Prostate gland (tissue), 2 donors: Measurements from ENCODE around the gene ZAR1L. TPM values are rescaled to one million over a fixed set of nuclear protein-coding genes. Genes with fewer than 3 reads are reported as not detected.

Experiments
- DNase-seq: peaks from one replicate; pipeline ENCODE4 v3.0.0-alpha.2; 2019; ENCODE audit warnings: low spot score
- H3K27ac ChIP-seq, 2 donors: fragments of 200-600 bp; sonication (generic); 2 replicates each; pipeline ENCODE4 v1.5.1; 2017 to 2019
- H3K27me3 ChIP-seq: fragments of 200-600 bp; sonication (generic); replicated peaks from 2 replicates; pipeline ENCODE4 v1.5.1; 2019; ENCODE audit not compliant: insufficient read depth
- H3K36me3 ChIP-seq, 2 donors: fragments of 200-600 bp; sonication (generic); 1 replicate in 1 of 2; 2 replicates in 1 of 2; pipeline versions ENCODE4 v1.5.1 to v1.8.1; 2017 to 2019
- H3K4me1 ChIP-seq: fragments of 200-600 bp; sonication (generic); replicated peaks from 2 replicates; pipeline ENCODE4 v1.5.1; 2019
- H3K4me3 ChIP-seq, 2 donors: fragments of 200-600 bp; sonication (generic); 2 replicates each; pipeline ENCODE4 v1.5.1; 2017 to 2019
- H3K9me3 ChIP-seq: fragments of 200-600 bp; sonication (generic); 2 replicates; pipeline ENCODE4 v1.5.1; 2017
- CTCF ChIP-seq, 4 experiments: fragments of 200-600 bp in 2 of 4; fragments of 450-650 bp in 2 of 4; sonication (generic) in 2 of 4; IDR thresholded peaks; 1 replicate in 3 of 4; 2 replicates in 1 of 4; pipeline ENCODE4 v1.5.1; 2016 to 2019; ENCODE audit warnings: antibody characterized with exemption in 4 of 4, mild to moderate bottlenecking in 2 of 4, moderate library complexity in 2 of 4
- POLR2A ChIP-seq: fragments of 450-650 bp; IDR thresholded peaks from one replicate; pipeline ENCODE4 v1.6.1; 2016; ENCODE audit warnings: antibody characterized with exemption, mild to moderate bottlenecking
- POLR2AphosphoS5 ChIP-seq: sonication (generic); formaldehyde crosslinking; IDR thresholded peaks from one replicate; pipeline ENCODE4 v1.6.1; 2017; ENCODE audit warnings: antibody characterized with exemption
- WGBS: methylation state at CpG from one replicate; pipeline ENCODE4 v1.1.5; 2018; 5-methylcytosine and 5-hydroxymethylcytosine counted together
- intact Hi-C: fragments of 100-400 bp; cut with DNase I; formaldehyde crosslinking; loops from one replicate; pipeline ENCODE4 v1.14.2; 2022
- total RNA-seq, 2 donors: library from RNA; depleted of rRNA; stranded (reverse); fragments of >200 nt; gene quantifications; one replicate each; pipeline ENCODE4 v1.1.0, GENCODE V29; 2016

The ZAR1L gene
- total RNA-seq, 2 donors from 2014 or later = not detected

DNA sequence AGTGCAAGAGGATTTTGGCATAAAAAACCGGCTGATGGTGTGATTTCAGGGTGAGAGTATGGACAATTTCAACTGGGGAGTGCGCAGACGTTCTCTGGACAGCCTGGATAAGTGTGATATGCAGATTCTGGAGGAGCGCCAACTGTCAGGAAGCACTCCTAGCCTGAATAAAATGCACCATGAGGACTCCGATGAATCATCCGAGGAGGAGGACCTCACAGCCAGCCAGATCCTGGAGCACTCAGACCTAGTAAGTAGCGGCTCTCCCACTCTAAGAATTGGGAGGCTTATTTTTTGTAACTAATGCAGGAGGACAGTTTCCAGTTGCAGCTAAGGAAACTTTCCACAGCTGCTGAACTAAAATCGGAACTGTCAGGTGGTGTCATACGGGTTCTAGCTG is 53.6 kb downstream of the ZAR1L start:
- Histone ChIP-seq H3K36me3 (peaks cover 0 to 4% of the 10 kb centered on the region in 2 donors), H3K4me3 (no peak overlapping the region), H3K27me3 (no peaks in the 10 kb centered on the region), H3K4me1 (no peaks in the 10 kb centered on the region), H3K9me3 (no peaks in the 10 kb centered on the region), H3K27ac (no peak overlapping the region)
- WGBS = 42% methylated on average over 9 of the region's 9 CpGs
- TF ChIP-seq CTCF (IDR thresholded peaks at IDR 0.05) (no peak), POLR2A (no peak), POLR2AphosphoS5 (no peak)
- DNase-seq = peak; percentile 30
- intact Hi-C loops = no loop called here

- Histone ChIP-seq H3K27ac (no peak overlapping the region), H3K9me3 (no peaks in the 10 kb centered on the region), H3K4me1 (no peaks in the 10 kb centered on the region), H3K36me3 (no peaks in the 10 kb centered on the region), H3K27me3 (no peaks in the 10 kb centered on the region), H3K4me3 (no peak overlapping the region)
- 95% methylated on average over 1 of the region's 1 CpG for WGBS
- DNase-seq = no peak
- TF ChIP-seq POLR2A = no peak
- no peak for TF ChIP-seq POLR2AphosphoS5
- TF ChIP-seq CTCF (IDR thresholded peaks at IDR 0.05) = peak in 1 of 4 experiments; percentile 18
- intact Hi-C loops = no loop called here
These were observed 56.0 kb downstream of the ZAR1L start for GRCh38 chr13:32259116-32259515.

GRCh38 chr13:32257649-32258048 is 57.5 kb downstream of the ZAR1L start:
- no peaks in the 10 kb centered on the region for H3K27me3 ChIP-seq
- no peak for DNase-seq
- intact Hi-C loops = no loop called here
- H3K9me3 ChIP-seq = no peaks in the 10 kb centered on the region
- no peaks in the 10 kb centered on the region for H3K36me3 ChIP-seq
- no peak overlapping the region for H3K4me3 ChIP-seq
- no peak for TF ChIP-seq CTCF (IDR thresholded peaks at IDR 0.05)
- TF ChIP-seq POLR2AphosphoS5 = no peak
- TF ChIP-seq POLR2A = no peak
- H3K27ac ChIP-seq = no peak overlapping the region
- H3K4me1 ChIP-seq = no peaks in the 10 kb centered on the region

DNA sequence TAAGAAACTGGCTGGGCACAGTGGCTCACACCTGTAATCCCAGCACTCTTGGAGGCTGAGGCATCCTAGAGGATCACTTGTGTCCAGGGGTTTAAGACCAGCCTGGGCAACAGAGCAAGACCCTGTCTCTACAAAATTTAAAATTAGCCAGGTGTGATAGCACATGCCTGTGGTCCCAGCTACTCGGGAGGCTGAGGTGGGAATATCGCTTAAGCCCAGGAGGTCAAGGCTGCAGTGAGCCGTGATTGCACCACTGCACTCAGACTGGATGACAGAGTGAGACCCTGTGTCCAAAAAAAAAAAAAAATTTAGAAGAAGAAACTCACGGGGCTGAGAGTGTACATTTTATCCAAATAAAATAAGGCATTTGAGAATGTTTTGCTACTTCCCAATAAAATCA is 58.9 kb downstream of the ZAR1L start:
- Histone ChIP-seq H3K4me3 (no peak overlapping the region), H3K27ac (no peak overlapping the region), H3K9me3 (no peaks in the 10 kb centered on the region), H3K4me1 (no peaks in the 10 kb centered on the region), H3K36me3 (no peaks in the 10 kb centered on the region), H3K27me3 (no peaks in the 10 kb centered on the region)
- 77% methylated on average over 4 of the region's 4 CpGs for WGBS
- intact Hi-C loops = no loop called here
- TF ChIP-seq POLR2A (no peak), CTCF (IDR thresholded peaks at IDR 0.05) (no peak), POLR2AphosphoS5 (no peak)
- no peak for DNase-seq

DNA sequence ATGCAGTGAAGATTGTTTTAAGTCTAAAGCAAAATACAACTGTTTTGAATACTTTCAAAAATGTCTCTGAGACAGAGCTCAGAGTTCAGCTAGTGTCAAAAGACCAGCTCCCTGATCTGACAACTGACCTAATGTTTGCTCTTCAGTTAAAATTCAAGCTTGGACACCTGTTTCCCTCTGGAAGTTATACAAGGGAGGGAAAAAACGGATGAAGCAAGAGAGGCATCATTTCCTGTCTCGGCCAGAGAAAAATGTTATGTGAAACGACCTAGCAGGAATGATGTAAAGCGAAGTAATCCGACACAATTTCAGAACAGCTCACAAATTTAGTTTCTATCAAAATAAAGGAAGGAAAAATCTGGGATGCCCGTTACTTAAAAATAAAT is 59.4 kb downstream of the ZAR1L start:
- no peak for DNase-seq
- WGBS = 61% methylated on average over 6 of the region's 6 CpGs
- peak overlapping the region; percentile 61 to 71 for H3K27ac ChIP-seq
- H3K4me1 ChIP-seq = no peaks in the 10 kb centered on the region
- H3K9me3 ChIP-seq = no peaks in the 10 kb centered on the region
- intact Hi-C loops = no loop called here
- H3K27me3 ChIP-seq = no peaks in the 10 kb centered on the region
- no peak overlapping the region for H3K4me3 ChIP-seq
- H3K36me3 ChIP-seq = no peaks in the 10 kb centered on the region
- TF ChIP-seq CTCF (IDR thresholded peaks at IDR 0.05) (no peak), POLR2A (no peak), POLR2AphosphoS5 (no peak)
